GM19023 (cell line): ENCODE data around the gene DNAJB5.

Source experiments
- ATAC-seq: cut with Tn5 transposase; IDR thresholded peaks from one replicate; pipeline ENCODE4 v1.9.1; 2021; ENCODE audit warnings: mild to moderate bottlenecking, moderate library complexity; ENCODE audit not compliant: unreplicated experiment

The DNAJB5 gene

DNA sequence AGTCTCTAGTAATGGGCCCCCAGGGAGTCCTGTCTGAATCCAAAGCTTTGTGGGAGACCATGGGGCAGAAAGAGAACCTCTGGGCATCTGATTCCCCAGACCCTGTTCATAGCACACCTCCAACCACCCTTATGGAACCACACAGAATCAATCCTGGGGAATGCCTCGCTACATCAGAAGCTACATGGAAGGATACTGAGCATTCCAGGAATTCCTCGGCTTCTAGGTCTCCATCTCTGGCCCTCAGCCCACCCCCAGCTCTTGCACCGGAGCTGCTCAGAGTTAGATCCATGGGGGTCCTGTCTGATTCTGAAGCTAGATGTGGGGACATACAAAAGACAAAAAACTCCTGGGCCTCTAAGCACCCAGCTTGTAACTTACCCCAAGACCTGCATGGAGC, 54.5 kb downstream of the DNAJB5 start:
- ATAC-seq, result no peak
